AG04450 (cell line): ENCODE measurements around the gene HPRT1. TPM values are rescaled to one million over a fixed set of nuclear protein-coding genes. Genes with fewer than 3 reads are reported as not detected.
"Not testable (repeated sequence)": the region's sequence is repeated elsewhere in the genome, so short reads cannot be mapped to it uniquely, and the experiment has no call there.

Experiments
- CTCF ChIA-PET: fragments of 300-600, 350-600 bp; formaldehyde crosslinking; extraction: SDS; loops from one replicate; lab custom pipeline; 2022; ENCODE audit warnings: antibody characterized with exemption, inconsistent platforms; lab: Charles Lee
- POLR2A ChIA-PET: fragments of 350-600 bp; formaldehyde crosslinking; extraction: SDS; loops from one replicate; lab custom pipeline; 2021; ENCODE audit warnings: antibody characterized with exemption, inconsistent platforms; lab: Yijun Ruan, JAX
- DNase-seq: peaks from one replicate; pipeline ENCODE4 v3.0.0-alpha.2; 2011; ENCODE audit warnings: low read depth, low spot score
- H3K27ac ChIP-seq: one replicate; pipeline ENCODE4 v1.5.1; 2012; ENCODE audit warnings: low read depth, low read length, control low read depth
- H3K27me3 ChIP-seq: one replicate; pipeline ENCODE4 v1.6.0; 2012; ENCODE audit warnings: low read length; ENCODE audit not compliant: control insufficient read depth, insufficient read depth
- H3K4me3 ChIP-seq: 2 replicates; pipeline ENCODE4 v1.5.1; 2011; ENCODE audit warnings: mild to moderate bottlenecking, low read depth, low read length, control low read depth
- H3K9me3 ChIP-seq: 2 replicates; pipeline ENCODE4 v1.5.1; 2012; ENCODE audit warnings: low read length; ENCODE audit not compliant: control insufficient read depth, insufficient read depth
- CTCF ChIP-seq: IDR thresholded peaks from 2 replicates; pipeline ENCODE4 v1.5.1; 2011; ENCODE audit warnings: low read depth, low read length, control low read depth, inconsistent platforms
- polyA plus RNA-seq: library from polyadenylated mRNA; depleted of rRNA; stranded (reverse); fragments of >200 nt; gene quantifications from 2 replicates; pipeline ENCODE4 v1.2.3, GENCODE V29; 2011

The HPRT1 gene
- polyA plus RNA-seq, 1 experiment = 32.8 TPM

- Histone ChIP-seq H3K4me3 (no peak overlapping the region), H3K27ac (no peak overlapping the region), H3K9me3 (no peaks in the 10 kb centered on the region), H3K27me3 (no peaks in the 10 kb centered on the region)
- TF ChIP-seq CTCF = no peak
- no peak for DNase-seq
- CTCF ChIA-PET = no interaction called here
- POLR2A ChIA-PET = interaction anchor here (0.7 kb wide), 1 partner anchor 10 kb away, joined by 4 read pairs; no protein-coding TSS in a partner anchor
Measured at GRCh38 chrX:134457708-134458107, 2.3 kb upstream of the HPRT1 start.

- Histone ChIP-seq H3K27me3 (no peaks in the 10 kb centered on the region), H3K27ac (no peak overlapping the region), H3K9me3 (no peaks in the 10 kb centered on the region), H3K4me3 (peak overlapping the region; percentile 58)
- CTCF ChIA-PET = no interaction called here
- DNase-seq = no peak
- POLR2A ChIA-PET = no interaction called here
- no peak for TF ChIP-seq CTCF
Measured at GRCh38 chrX:134459683-134460004, 321 bp upstream of the HPRT1 start.

GRCh38 chrX:134460862-134461220 is 876 bp downstream of the HPRT1 start:
- CTCF ChIA-PET = no interaction called here
- Histone ChIP-seq H3K27ac (no peak overlapping the region), H3K4me3 (peak overlapping the region; percentile 66), H3K9me3 (no peaks in the 10 kb centered on the region), H3K27me3 (no peaks in the 10 kb centered on the region)
- no peak for TF ChIP-seq CTCF
- POLR2A ChIA-PET = no interaction called here
- no peak for DNase-seq

GRCh38 chrX:134461437-134461836 is 1.5 kb downstream of the HPRT1 start:
- TF ChIP-seq CTCF = no peak
- ChIA-PET POLR2A (no interaction called here), CTCF (no interaction called here)
- H3K27ac ChIP-seq = no peak overlapping the region
- DNase-seq = no peak
- no peaks in the 10 kb centered on the region for H3K9me3 ChIP-seq
- no peaks in the 10 kb centered on the region for H3K27me3 ChIP-seq
- peak overlapping the region; percentile 66; the same call in 1 of the 2 replicates for H3K4me3 ChIP-seq

GRCh38 chrX:134462927-134463326 is 3.0 kb downstream of the HPRT1 start:
- no peaks in the 10 kb centered on the region for H3K9me3 ChIP-seq
- no peaks in the 10 kb centered on the region for H3K27me3 ChIP-seq
- no peak overlapping the region for H3K27ac ChIP-seq
- no peak overlapping the region for H3K4me3 ChIP-seq
- CTCF ChIA-PET = no interaction called here
- no peak for DNase-seq
- TF ChIP-seq CTCF = no peak
- POLR2A ChIA-PET = no interaction called here

GRCh38 chrX:134464453-134464852 is 4.5 kb downstream of the HPRT1 start:
- H3K4me3 ChIP-seq, H3K27me3 ChIP-seq, H3K27ac ChIP-seq, H3K9me3 ChIP-seq, POLR2A ChIA-PET, CTCF ChIA-PET, DNase-seq: not testable (repeated sequence)
